Kidney (tissue), 22 donors: ENCODE measurements around the gene SPATA22. TPM values are rescaled to one million over a fixed set of nuclear protein-coding genes. Genes with fewer than 3 reads are reported as not detected.
"Not testable (repeated sequence)": the region's sequence is repeated elsewhere in the genome, so short reads cannot be mapped to it uniquely, and the experiment has no call there.

Experiments used
- DNase-seq, 5 donors: peaks; one replicate each; pipeline ENCODE4 v3.0.0-alpha.2; 2013 to 2020
- FAIRE-seq: peaks from 2 replicates; lab custom pipeline; 2012; peaks lifted over from hg19 to GRCh38; lab: Jason Lieb, UNC
- H3K27ac ChIP-seq, 2 donors: one replicate each; pipeline ENCODE4 v1.7.0; 2013; ENCODE audit warnings: low read depth in 2 of 2, low read length in 2 of 2, inconsistent platforms in 1 of 2
- H3K27me3 ChIP-seq: one replicate; pipeline ENCODE4 v1.7.1; 2013; ENCODE audit warnings: low read length, inconsistent platforms; ENCODE audit not compliant: control insufficient read depth, insufficient read depth
- H3K36me3 ChIP-seq, 3 donors: one replicate each; pipeline versions ENCODE4 v1.7.0 to v1.7.1; 2013; ENCODE audit warnings: low read length in 3 of 3, control low read depth in 1 of 3, inconsistent platforms in 1 of 3; ENCODE audit not compliant: insufficient read depth in 3 of 3, control insufficient read depth in 2 of 3
- H3K4me1 ChIP-seq, 3 donors: one replicate each; pipeline versions ENCODE4 v1.7.0 to v1.7.1; 2013; ENCODE audit warnings: low read length in 3 of 3, inconsistent platforms in 1 of 3, low read depth in 1 of 3; ENCODE audit not compliant: control insufficient read depth in 2 of 3, insufficient read depth in 2 of 3
- H3K4me3 ChIP-seq, 3 donors: one replicate each; pipeline versions ENCODE4 v1.7.0 to v1.8.1; 2013; ENCODE audit warnings: low read length in 3 of 3, control low read depth in 1 of 3, inconsistent platforms in 1 of 3
- H3K9ac ChIP-seq, 3 donors: one replicate each; pipeline versions ENCODE4 v1.7.0 to v1.7.1; 2013; ENCODE audit warnings: low read length in 3 of 3, control low read depth in 1 of 3, inconsistent platforms in 1 of 3
- H3K9me3 ChIP-seq, 3 donors: one replicate each; pipeline versions ENCODE4 v1.7.0 to v1.7.1; 2013; ENCODE audit warnings: low read length in 3 of 3, control low read depth in 1 of 3, inconsistent platforms in 1 of 3; ENCODE audit not compliant: control insufficient read depth in 2 of 3, insufficient read depth in 1 of 3
- intact Hi-C: fragments of 100-400 bp; cut with DNase I; formaldehyde crosslinking; loops from one replicate; pipeline ENCODE4 v1.11.1; 2022
- long read RNA-seq, 10 donors: library from polyadenylated mRNA in 1 of 10; unstranded in 1 of 10; transcript quantifications; one replicate each; pipeline ENCODE4 v2.0.0 and lab custom pipeline, GENCODE V29; 2021 to 2026
- polyA plus RNA-seq: library from polyadenylated mRNA; stranded (reverse); fragments of 350-450 nt; fragmentation: Illumina TruSeq; extraction: RNeasy Lipid Tissue Mini Kit (QIAGEN cat#74804); gene quantifications from one replicate; pipeline ENCODE4 v1.2.3, GENCODE V29; 2014; ENCODE audit warnings: low read depth, low replicate concordance; ENCODE audit not compliant: insufficient read depth
- total RNA-seq: library from RNA; stranded (reverse); fragmentation: NEBNext Ultra II Directional; extraction: Animal tissue kit (Norgen Biotek cat#: 25700); gene quantifications from one replicate; pipeline ENCODE4 v1.2.1, GENCODE V29; 2021
- TF ChIP-seq, protein P1 (sequence below): IDR thresholded peaks from 3 replicates; pipeline ENCODE4 v1.5.1; 2012; ENCODE audit warnings: mild to moderate bottlenecking, moderate library complexity, borderline replicate concordance; ENCODE audit not compliant: insufficient read depth; ENCODE audit errors: extremely low read depth
- donor health status: control.
- donor health status: control.
- donor health status: control.
- donor health status: control.
- donor health status: control.
- donor health status: DM: yes; HTN: yes; CAD: no.
- donor health status: Normal renal cell carcinoma (clear cell type).

SPATA22 gene, protein sequence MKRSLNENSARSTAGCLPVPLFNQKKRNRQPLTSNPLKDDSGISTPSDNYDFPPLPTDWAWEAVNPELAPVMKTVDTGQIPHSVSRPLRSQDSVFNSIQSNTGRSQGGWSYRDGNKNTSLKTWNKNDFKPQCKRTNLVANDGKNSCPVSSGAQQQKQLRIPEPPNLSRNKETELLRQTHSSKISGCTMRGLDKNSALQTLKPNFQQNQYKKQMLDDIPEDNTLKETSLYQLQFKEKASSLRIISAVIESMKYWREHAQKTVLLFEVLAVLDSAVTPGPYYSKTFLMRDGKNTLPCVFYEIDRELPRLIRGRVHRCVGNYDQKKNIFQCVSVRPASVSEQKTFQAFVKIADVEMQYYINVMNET
- total RNA-seq (0.31 TPM), polyA plus RNA-seq (not detected)
- long read RNA-seq, donor 1, result 0 reads
- long read RNA-seq, donor 2, result 0 reads
- long read RNA-seq, donor 3, partial matches to known transcripts, result 32 of 32 reads
- long read RNA-seq, donor 3, other reads (novel, unspliced or antisense), result 0 of 32 reads
- long read RNA-seq, donor 4, result 0 reads
- long read RNA-seq, donor 5, result 0 reads
- long read RNA-seq, donor 6, partial matches to known transcripts, result 17 of 28 reads
- long read RNA-seq, donor 6, other reads (novel, unspliced or antisense), result 11 of 28 reads
- long read RNA-seq, donor 7, result 0 reads
- long read RNA-seq, donor 8, partial matches to known transcripts, result 11 of 11 reads
- long read RNA-seq, donor 8, other reads (novel, unspliced or antisense), result 0 of 11 reads
- long read RNA-seq, donor 9, result 0 reads
- long read RNA-seq, donor 10, partial matches to known transcripts, result 65 of 65 reads
- long read RNA-seq, donor 10, other reads (novel, unspliced or antisense), result 0 of 65 reads

DNA sequence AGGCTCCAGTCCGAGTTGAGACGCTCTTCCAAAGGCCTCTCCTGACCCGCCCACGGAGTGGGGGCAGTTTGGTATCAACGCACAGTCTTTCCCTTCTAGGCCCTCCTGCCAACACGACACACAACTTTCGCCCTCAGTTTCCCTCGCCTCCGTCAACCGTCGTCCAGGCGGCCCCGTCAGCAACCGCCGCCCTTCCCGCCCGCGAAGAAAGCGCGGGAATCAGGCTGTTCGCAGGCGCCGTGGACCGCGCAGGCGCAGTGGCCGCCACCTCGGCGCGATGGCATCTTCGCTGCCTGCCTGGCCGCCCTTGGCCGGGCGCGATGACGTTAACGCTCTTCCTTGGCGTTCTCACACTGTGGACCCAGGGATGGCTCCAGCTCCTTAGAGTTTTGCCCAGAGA lies at the start of gene SPATA22:
Gene SPATA22 (minus strand): TSS at position 221 of the 400 bp plus-strand sequence. CDS start 2,494 bp downstream, outside the sequence.
- H3K4me3 ChIP-seq, result no peak within 1 kb of the TSS
- peaks cover 4 to 9% (median 7%) of the 10 kb centered on the region in 3 donors for H3K4me1 ChIP-seq
- FAIRE-seq, result no peak
- H3K27me3 ChIP-seq, result no peaks in the 10 kb centered on the region
- no peaks in the 10 kb centered on the region for H3K36me3 ChIP-seq
- TF ChIP-seq, protein P1, sequence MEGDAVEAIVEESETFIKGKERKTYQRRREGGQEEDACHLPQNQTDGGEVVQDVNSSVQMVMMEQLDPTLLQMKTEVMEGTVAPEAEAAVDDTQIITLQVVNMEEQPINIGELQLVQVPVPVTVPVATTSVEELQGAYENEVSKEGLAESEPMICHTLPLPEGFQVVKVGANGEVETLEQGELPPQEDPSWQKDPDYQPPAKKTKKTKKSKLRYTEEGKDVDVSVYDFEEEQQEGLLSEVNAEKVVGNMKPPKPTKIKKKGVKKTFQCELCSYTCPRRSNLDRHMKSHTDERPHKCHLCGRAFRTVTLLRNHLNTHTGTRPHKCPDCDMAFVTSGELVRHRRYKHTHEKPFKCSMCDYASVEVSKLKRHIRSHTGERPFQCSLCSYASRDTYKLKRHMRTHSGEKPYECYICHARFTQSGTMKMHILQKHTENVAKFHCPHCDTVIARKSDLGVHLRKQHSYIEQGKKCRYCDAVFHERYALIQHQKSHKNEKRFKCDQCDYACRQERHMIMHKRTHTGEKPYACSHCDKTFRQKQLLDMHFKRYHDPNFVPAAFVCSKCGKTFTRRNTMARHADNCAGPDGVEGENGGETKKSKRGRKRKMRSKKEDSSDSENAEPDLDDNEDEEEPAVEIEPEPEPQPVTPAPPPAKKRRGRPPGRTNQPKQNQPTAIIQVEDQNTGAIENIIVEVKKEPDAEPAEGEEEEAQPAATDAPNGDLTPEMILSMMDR, result no peak
- H3K9me3 ChIP-seq, result no peaks in the 10 kb centered on the region
- intact Hi-C loops, result no loop called here
- H3K9ac ChIP-seq, result no peak within 1 kb of the TSS
- H3K27ac ChIP-seq, result no peak within 1 kb of the TSS
- peak in 1 of 5 donors; percentile 43 for DNase-seq

DNA sequence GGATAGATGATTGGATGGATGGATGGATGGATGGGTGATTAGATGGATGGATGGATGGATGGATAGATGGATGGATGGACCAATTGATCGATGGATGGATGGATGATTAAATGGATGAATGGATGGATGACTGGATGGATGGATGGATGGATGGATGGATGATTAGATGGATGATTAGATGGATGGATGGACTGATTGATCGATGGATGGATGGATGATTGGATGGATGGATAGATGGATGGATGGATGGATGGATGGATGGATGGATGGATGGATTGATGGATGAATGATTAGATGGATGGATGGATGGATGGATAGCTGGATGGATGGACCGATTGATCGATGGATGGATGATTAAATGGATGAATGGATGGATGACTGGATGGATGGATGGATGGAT lies 47.9 kb upstream of the SPATA22 start:
- H3K36me3 ChIP-seq, H3K9me3 ChIP-seq, intact Hi-C loops, DNase-seq, H3K27me3 ChIP-seq, H3K27ac ChIP-seq, H3K4me1 ChIP-seq, FAIRE-seq, H3K4me3 ChIP-seq, H3K9ac ChIP-seq: not testable (repeated sequence)

DNA sequence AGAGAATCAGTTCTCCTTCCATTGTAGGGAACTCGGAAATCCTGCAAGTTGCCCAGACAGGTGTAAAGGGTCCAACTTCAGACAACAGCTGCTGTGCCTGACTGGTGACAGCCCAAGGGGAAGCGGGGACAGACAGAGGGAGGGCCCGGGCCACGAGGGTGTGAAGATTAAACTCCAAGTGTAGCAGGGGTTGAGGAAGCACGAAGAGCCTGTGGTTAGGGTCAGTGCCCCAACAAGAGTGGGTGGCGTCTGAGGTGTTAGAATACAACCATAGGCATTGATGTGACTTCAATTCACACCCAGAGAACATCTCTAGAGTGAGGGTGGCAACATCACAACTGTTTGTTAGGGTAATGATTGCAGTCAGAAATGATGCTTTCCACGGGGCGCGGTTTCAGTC lies 43.3 kb upstream of the SPATA22 start:
- Histone ChIP-seq H3K4me3 (no peak overlapping the region), H3K4me1 (no peaks in the 10 kb centered on the region), H3K36me3 (no peaks in the 10 kb centered on the region), H3K27ac (no peak overlapping the region), H3K27me3 (no peaks in the 10 kb centered on the region), H3K9ac (no peak overlapping the region), H3K9me3 (no peaks in the 10 kb centered on the region)
- TF ChIP-seq, protein P1, result no peak
- intact Hi-C loops, result no loop called here
- no peak for FAIRE-seq
- DNase-seq, result no peak

DNA sequence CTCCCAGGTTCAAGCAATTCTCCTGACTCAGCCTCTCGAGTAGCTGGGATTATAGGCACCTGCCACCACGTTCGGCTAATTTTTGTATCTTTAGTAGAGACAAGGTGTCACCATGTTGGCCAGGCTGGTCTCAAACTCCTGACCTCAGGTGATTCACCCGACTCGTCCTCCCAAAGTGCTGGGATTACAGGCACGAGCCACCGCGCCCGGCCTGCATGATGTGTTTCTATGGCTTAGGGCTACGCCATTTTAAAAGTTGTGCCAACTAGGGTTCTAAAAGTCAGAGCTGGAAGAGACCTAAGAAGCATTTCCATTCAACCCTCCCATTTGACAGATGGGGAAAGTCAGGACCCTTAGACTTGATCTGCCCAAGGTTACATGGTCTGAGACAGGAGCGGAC lies 42.5 kb upstream of the SPATA22 start:
- H3K9ac ChIP-seq, H3K4me3 ChIP-seq, H3K27me3 ChIP-seq, H3K27ac ChIP-seq, H3K4me1 ChIP-seq, H3K36me3 ChIP-seq, H3K9me3 ChIP-seq, intact Hi-C loops, FAIRE-seq, DNase-seq: not testable (repeated sequence)
